CD4-positive, alpha-beta T cell treated with Interleukin-4 for 1 hour (primary cell): ENCODE data around the gene ITGB5.
"Not testable (repeated sequence)": the region's sequence is repeated elsewhere in the genome, so short reads cannot be mapped to it uniquely, and the experiment has no call there.

Experiments
- DNase-seq, 2 donors: peaks; one replicate each; pipeline ENCODE4 v3.0.0-alpha.2; 2020 to 2022

Gene ITGB5

DNA sequence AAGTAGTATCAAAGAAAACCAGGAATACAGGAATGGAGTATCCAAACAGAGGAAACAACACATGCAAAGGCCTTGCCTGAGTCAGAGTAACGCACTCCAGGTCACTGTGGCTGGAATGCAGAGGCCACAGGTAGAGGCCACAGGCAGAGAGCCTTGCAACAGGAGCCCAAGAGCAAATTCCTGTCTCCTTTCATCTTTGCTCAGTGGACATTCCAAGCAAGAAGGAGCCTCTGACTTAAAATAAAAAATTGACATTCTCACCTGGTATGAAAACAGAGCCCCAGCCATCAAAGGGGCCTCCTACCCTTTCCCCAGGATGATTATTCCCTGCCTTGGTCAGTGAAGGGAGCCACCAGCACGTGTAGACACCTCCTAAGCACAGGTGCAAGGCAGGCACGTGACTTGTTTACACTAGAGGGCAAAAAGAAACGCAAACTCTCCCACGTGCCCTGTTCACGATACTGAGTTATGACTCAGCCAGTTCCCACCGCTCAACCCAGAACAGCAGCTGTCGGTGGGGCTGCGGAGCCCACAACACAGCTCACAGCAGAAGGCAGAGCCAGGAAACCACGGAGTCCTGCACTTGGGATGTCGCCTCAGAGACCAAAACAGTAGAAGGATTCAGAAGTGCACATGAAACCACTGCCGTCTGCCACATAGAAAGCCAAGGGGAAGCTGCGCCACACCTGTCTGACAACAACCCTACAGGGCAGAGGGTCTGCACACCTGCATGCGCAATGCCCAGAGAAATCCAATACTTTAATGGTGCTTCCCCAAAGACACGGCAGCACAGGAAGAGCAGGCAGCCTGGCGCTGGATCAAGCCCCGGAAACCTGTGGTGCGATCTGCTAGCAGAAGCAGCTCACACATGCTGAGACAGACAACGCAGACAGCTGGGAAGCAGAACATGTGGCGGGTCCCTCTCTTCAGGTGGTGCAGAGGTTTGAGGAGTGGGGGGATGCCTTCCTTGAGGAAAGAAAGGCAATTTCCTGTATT, 52.1 kb downstream of the ITGB5 start:
- DNase-seq, result peak; percentile 43 to 50

DNA sequence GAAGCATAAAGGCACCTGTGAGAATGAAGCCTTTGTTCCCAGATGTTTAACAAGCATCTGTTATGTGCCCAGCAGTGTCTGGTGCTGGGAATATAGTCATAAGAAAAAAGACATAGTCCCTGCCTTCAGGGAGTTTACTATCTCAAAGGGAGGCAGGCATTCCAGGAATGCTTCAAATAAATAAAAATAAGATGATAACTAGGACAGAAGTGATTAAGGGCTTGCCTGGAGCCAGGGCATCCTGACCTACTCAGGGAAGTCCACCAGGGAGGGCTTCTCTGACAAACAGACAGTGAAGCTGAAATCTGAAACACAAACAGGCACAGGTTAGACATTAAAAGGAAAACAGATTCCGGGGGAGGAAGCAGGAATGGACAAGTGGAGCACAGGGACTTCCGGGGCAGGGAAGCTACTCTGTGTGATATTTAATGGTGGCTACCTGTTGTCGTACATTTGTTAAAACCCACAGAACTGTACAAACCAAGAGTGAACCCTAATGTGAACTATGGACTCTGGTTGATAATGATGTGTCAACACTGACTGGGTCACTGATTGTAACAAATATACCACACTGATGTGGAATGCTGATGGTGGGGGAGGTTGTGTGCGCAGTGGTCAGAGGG, 53.3 kb downstream of the ITGB5 start:
- no peak for DNase-seq

DNA sequence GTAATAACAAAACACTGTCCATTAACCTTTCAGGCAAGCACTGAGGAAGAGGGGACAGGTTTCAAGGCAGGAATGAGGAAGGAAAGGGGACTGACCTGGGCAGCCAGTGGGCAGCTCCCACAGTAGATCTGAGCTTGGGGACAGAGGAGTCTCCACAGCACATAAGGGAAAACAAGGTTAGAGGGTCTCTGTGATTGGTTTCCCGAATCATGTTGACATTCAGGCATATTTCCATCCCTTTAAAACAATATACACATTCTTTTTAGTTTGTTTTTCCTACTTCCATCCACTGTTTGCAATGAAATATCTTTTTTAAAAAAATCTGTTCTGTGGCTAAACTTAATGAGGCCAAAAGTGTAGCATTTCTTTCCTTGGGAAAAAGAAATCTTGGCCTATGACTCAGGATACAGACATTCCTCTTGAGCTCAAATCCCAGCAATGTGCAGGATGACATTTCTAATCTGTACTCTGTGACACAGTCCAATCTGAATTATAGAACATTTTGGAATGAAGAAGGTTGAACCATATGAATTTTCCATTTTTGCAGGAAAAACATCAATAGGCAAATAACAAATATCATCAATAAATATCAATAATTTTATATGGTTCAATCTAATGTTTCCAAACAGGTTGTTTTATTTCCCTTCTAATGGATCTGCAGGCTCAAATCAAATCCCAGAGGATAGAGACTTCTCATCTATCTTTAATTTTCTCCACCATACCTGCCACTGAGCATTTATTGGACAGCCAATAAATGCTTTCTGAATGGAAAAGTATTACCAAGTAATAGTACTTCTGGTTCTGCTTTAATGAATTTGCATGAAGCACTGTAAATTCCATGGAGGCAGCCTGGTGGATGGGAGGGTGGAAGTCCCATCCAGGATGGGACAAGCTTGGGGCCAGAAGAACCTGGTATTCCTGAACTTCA, 54.1 kb downstream of the ITGB5 start:
- no peak for DNase-seq

DNA sequence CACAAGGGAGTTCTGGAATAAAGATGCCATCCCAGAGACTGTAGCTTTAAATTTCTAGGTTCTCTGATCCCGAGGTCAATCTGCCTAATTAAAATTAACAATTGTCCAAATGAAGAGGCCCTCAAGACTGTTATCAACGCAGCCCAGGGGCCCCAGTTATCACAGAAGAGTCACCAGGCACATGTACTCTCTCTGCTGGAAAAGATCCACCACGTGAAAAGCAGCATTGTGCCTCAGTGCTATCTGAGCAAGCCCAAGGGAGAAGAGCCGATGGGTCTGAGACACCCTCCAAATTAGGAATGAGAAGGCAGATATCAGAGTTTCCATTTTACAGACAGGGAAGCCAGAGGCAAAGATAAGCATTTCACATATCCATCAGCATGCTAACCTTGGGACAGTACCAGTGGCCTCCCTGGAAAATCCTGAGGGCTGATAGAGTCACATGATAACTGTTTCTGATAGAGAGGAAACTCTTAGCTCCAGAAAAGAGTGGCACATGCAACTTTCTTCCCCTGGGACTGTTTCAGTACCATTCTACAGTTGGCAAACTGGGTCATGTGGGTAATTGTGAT, 55.5 kb downstream of the ITGB5 start:
- no peak for DNase-seq

DNA sequence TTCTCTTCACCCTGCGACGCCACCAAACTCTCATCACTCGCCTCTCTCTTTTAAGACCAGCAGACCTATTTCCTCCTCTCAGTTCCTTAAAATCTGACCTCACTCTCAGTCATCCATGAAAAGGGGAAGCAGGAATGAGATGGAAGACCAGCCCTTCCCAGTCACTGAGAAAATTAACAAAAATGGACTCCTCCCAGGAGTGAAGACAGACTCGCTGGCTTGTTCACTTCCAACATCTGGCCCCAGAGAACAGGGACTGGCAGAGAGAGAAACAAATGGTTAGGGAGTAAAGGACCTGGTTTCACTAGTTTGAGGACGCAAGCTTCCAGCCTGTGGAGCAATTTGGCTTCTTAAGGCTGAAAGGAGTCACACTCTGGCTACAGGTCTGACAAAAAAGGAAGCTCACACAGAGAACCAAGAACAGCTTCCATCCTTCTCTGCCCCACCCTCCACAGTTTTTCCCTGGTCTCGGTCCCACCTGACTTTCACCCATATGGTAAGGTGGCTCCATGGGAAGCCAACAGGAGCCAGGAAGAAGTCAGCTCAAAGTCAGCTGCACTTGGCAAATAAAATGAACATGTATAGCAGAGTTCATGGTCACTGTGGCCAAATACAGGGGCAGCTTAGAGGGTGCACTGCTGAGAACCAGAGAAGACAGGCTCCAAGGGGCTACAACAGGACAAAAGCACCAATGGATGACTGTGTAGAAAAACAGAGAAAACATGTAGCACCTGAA, 57.2 kb downstream of the ITGB5 start:
- DNase-seq, result peak in 1 of 2 donors; percentile 12

DNA sequence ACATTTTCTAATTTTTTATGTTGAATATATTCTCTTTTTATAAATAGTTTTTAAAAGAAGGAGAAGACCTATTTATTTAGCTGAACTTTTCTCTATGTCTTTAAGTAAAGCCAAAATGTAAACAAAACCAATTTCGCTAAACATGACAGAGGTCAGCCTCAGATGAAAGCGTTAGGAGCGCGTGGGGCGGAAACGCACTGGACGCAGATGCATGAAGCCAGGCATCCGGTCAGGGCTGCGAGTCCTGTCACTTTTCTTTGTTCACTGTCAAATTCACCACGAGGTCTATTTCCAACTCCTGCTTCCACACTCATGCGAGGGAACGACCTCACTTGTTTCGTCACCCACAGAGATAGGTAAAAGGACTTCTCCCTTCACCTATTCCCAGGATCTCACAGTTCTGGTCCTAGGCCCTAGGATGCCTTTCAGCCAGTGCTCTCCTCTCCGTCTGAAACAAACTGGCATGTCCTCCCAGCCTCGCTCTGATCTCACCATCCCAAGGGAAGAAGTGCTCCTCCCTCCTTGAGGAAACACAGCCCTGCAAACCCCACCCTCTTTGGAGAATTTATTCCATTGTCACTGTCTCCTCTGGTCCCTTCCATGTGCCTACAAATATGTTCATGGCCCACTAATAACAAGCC, 57.9 kb downstream of the ITGB5 start:
- no peak for DNase-seq

DNA sequence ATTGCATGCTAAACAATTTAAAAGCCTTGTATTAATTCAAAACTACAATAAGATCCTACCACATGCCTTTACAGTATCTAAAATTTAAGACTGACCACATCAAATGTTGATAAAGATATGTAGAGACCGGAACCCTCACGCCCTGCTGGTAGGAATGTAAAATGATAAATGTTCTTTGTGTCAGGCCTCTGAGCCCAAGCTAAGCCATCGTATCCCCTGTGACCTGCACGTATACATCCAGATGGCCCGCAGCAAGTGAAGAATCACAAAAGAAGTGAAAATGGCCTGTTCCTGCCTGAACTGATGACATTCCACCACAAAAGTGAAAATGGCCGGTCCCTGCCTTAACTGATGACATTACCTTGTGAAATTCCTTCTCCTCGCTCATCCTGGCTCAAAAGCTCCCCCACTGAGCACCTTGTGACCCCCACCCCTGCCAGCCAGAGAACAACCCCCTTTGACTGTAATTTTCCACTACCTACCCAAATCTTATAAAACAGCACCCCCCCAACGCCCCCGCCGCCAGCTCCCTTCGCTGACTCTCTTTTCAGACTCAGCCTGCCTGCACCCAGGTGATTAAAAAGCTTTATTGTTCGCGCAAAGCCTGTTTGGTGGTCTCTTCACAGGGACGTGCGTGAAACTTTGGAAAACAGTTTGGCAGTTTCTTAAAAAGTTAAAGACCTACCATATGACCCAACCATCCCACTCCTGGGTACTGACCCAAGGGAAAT, 59.5 kb downstream of the ITGB5 start:
- DNase-seq, result not testable (repeated sequence)

DNA sequence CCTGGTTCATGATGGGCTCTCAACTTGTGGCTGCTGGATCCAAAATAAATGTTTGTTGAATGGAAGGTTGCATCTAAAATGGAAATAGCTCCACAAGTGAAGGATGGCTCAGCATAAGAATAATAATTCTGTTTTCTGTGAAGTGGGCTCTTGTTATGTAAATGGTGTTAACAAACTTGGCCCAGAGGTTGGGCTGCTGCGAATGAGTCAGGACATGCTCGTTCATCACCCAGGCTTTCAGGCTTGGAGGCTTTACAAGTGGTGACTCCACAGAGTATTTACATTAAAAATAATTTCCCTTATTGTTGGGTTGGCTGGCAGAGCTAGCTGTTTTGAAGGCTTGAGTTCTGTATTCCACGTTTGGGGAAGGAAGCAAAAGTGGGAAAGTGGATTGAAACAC, 60.5 kb downstream of the ITGB5 start:
- DNase-seq, result no peak

DNA sequence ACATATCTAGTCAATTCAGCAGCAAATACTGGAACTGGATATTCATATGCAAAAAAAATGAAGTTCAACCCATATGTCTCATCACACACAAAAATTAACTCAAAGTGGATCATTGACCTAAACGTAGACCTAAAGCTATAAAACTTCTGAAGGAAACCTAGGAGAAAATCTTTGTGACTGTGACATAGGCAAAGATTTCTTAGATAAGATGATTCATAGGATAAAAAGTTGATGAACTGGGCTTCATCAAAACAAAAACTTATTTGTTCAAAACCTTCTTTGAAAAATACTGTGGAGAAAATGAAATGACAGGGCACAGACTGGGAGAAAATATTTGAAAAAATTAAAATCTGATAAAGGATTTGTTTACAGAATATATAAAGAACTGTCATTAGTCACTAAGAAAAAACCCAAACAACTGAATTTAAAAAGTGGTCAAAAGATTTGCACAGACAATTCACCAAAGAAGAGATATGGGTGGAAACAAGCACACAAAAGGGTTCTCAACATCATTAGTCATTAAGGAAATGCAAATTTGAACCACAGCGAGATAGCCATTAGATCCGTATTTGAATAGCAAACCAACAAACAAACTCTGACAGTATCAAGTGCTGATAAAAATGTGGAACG, 62.8 kb downstream of the ITGB5 start:
- no peak for DNase-seq

DNA sequence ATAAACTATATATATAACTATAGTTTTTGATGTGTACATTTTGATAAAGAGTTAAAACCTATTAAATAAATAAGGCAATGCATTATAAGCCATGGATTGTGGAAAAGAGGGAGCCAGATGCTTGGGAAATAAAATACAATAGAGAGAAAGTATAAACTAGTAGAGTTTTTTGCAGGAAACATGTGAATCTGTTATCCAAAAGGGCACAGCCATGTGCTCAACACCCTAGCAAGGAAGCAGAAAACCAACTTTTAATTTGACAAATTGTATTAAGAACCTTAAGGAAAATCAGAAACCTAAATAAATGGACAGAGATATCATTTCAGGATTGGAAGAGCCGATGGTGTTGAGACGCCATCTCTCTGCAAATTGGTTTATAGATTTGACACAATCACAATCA, 63.5 kb downstream of the ITGB5 start:
- no peak for DNase-seq

DNA sequence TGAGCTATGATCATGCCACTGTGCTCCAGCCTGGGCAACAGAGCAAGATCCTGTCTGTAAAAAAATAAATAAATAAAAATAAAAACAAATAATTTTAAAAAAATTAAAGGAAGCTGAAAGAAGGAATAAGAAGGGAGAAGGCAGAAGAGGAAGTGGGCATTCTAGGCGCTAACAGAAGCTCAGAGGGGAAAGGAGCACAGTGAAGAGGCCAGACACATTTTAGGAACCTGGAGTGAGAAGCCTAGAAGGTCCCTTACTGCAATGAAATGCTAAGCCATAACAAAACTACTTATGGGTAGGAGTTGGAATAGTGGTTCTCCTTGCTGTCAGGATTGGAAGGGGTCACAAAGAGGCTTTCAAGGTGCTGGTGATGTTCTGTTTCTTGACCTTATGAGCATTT, 64.0 kb downstream of the ITGB5 start:
- no peak for DNase-seq

DNA sequence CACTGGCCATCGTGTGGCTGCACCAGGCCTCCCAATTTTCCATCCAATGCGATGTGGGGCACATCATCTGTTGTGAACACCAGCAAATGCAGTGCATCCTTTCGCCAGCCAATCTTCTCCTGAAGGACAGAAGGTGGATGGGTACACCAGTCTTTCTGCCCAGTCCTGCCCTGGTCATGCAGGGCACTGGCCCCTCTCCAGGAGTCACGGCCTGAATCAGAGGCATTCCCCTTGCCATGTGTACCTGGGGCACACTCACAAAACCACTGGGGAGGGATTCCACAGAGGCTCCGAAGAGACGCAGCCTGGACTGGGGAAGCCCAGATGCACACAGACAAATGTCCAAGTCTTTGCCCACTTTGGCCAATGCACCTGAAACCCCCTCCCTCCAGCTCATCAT, 65.8 kb downstream of the ITGB5 start:
- no peak for DNase-seq

DNA sequence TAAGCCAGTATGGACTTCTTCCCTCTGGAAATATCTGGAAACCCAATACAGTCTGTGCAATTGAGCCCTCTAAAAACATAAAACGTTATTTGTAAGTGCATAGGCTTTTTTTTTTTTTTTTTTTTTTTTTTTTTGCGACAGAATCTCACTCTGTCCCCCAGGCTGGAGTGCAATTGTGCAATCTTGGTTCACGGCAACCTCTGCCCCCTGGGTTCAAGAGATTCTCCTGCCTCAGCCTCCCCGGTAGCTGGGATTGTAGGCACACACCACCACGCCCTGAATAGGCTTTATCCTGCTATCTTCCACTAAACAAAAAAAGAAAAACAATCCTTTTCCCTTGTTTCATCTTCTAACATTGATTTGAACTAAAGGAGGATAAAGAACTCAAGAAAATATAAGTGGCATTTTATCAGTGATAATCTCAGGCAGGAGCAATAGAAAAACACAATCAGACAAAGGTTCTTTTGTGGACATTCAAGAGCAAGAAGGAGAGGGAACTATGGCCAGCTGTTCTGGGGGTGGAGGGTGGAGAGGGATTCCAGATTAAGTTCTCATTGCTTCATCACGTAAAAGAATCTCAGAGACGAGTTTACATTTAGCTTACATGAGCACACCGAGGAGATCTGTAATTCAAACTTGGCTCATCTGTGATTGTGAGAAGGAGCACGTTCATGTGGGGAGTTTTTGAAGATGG, 68.6 kb downstream of the ITGB5 start:
- no peak for DNase-seq

DNA sequence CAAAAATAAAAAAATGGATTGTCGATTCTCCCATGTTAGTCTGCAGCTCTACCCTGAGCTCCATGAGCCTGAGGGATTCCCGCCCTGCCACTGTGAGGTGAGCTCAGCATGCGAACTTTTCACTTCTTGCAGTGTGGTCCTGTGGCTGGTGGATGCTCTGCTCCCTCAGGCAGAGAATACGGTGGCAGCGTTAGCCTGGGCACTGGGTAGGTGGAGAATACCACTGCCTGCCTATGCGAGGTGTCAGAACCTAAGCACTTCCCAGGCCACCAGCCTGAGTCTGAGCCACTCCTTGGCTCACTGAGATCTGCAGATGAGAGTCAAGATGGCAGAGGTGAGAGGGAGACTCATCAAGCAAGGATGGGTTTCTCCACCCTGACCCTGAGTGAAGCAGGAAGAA, 70.1 kb downstream of the ITGB5 start:
- DNase-seq, result no peak

DNA sequence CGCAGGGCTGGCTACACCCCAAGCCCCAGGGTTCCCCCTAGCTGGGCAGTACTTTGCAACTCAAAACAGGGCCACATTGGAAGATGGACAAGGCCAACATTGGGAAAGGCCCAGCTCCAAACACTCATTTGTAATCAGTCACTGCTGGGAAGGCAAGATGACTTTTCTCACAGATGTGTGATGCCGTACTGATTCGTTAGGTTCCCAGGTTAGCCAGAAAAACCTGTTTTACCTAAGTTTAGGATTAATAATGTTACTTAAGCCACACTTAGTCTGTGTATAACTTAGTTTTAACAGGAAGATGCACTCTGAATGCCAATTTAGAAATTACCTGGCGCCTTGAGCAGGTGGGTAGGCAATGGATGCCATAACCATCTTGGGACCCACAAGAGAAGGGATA, 71.0 kb downstream of the ITGB5 start:
- no peak for DNase-seq

DNA sequence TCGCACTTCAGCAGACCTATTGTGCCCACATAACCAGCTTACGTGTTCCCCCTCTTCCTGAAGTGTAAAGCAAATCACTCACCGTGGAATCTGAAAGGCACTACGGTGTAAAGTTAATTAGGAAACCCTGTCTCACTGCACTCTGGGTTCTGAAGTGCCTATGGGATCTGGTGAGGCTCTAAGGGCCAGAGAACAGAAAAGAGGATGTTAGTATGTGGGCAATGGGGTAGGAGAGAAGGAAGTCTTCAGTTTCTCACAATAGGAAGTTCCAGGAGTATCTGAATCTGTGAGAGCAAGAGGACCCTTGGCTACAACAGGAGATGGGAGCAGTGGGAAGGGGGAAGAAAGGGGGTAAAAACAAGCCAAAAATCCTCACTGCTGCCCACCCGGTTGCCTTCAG, 71.4 kb downstream of the ITGB5 start:
- no peak for DNase-seq

DNA sequence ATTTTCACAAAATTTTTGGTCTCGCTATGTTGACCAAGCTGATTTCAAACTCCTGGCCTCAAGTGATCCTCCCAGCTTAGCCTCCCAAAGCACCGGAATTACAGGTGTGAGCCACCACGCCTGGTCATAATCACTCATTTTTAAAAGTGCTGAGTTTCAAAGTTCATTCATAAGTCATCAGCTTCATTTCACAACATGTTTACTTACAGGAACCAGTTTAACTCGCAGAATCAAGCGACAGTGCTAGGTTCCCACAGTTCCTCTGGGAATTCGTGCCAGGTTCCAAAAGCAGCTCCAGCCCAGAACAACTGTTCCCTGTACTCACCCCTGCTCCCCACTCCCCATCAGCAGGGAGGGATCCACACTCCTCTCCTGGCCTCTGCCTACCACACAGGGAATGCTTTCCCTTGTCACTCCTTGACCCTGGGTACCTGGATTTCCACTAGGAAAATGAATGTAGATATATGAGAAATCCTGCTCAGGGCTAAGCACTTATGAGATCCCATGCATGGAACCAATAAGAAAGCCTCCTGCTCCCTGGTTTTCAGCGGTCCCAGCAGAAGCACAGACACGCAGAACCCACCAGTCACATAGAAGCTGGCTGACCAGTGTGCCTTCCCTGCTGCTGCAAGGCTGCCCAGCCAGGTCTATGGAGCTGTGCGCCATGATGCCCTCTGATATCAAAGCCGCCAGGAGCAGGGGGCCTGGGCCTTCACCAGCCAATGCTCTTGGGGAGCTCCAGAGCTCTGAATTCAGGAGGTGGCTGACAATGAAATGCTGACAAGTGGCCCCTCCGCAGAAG, 72.3 kb downstream of the ITGB5 start:
- DNase-seq, result no peak

DNA sequence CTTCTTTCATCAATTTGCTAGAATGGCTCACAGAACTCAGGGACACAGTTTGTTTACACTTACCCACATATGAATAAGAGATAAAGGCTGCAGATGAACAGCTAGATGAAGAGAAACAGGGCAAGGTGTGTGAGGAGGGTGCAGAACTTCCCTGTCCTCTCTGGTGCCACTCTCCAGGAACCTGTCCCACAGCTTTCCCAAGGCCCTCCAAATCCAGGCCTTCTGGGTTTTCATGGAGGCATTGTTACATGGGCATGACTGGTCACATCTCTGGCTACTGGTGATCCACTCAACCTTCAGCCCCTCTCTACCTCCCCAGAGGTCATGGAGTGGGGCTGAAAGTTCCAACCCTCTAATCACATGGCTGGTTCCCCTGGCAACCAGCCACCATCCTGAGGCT, 73.6 kb downstream of the ITGB5 start:
- DNase-seq, result no peak
